ENCODE measurements around the gene TNFRSF12A.

- peak in 2 of 3 experiments; percentile 50 to 71 for TF ChIP-seq CTCF (IDR thresholded peaks at IDR 0.05)
- no peak for TF ChIP-seq POLR2A (IDR thresholded peaks at IDR 0.05)
Measured at GRCh38 chr16:3027983-3028715, 8.0 kb downstream of the TNFRSF12A start.
